Activated T-cell treated with anti-CD3 and anti-CD28 coated beads, Interleukin-2, amount 50 U/mL, for 24 hours (primary cell): Measurements from ENCODE around the gene WDR35.

Experiments used
- DNase-seq: peaks from one replicate; pipeline ENCODE4 v3.0.0-alpha.2; 2020
- H3K27ac Mint-ChIP-seq: 2 replicates; pipeline ENCODE4 v1.8.0; 2020; ENCODE audit warnings: mild to moderate bottlenecking, mixed read lengths
- H3K27me3 Mint-ChIP-seq: 2 replicates; pipeline ENCODE4 v1.8.0; 2020; ENCODE audit warnings: mixed read lengths
- H3K36me3 Mint-ChIP-seq: 2 replicates; pipeline ENCODE4 v1.8.0; 2020; ENCODE audit warnings: low read depth, mixed read lengths
- H3K4me1 Mint-ChIP-seq: 2 replicates; pipeline ENCODE4 v1.8.0; 2020; ENCODE audit warnings: low read depth, mixed read lengths
- H3K4me3 Mint-ChIP-seq: 2 replicates; pipeline ENCODE4 v1.8.0; 2020; ENCODE audit warnings: mild to moderate bottlenecking, moderate library complexity, mixed read lengths
- H3K9me3 Mint-ChIP-seq: 2 replicates; pipeline ENCODE4 v1.8.0; 2020; ENCODE audit warnings: mixed read lengths

The WDR35 gene

GRCh38 chr2:19988600-19988999, 1.3 kb downstream of the WDR35 start:
- H3K27me3 Mint-ChIP-seq = peaks cover 18% of the 10 kb centered on the region
- DNase-seq = no peak
- no peaks in the 10 kb centered on the region for H3K9me3 Mint-ChIP-seq
- peaks cover 40% of the 10 kb centered on the region for H3K36me3 Mint-ChIP-seq
- H3K4me3 Mint-ChIP-seq = peak overlapping the region; percentile 93
- H3K4me1 Mint-ChIP-seq = peaks cover 33% of the 10 kb centered on the region
- no peak overlapping the region for H3K27ac Mint-ChIP-seq

DNA sequence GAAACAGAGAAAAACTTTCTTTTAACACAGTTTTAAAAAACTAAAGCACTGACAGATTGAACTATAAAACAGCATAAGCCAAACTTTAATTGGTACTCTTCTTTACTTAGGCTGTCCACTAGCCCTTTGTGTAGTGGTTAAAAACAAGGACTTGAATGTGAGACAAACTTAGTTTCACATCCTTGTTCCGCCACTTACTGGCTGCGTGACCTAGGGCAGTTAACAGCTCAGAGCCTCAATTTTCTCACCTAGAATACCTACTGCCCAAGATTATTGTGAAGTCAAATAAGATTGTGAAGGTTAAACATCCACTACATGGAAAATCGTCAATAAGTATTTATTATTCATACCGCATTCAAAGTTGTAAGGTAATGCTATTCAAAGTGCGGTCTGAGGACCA, 2.0 kb downstream of the WDR35 start:
- no peaks in the 10 kb centered on the region for H3K9me3 Mint-ChIP-seq

GRCh38 chr2:19982268-19982667, 7.6 kb downstream of the WDR35 start:
- peaks cover 11% of the 10 kb centered on the region for H3K4me1 Mint-ChIP-seq
- H3K9me3 Mint-ChIP-seq = no peaks in the 10 kb centered on the region
- no peak overlapping the region for H3K4me3 Mint-ChIP-seq
- no peaks in the 10 kb centered on the region for H3K27me3 Mint-ChIP-seq
- H3K36me3 Mint-ChIP-seq = peaks cover 61% of the 10 kb centered on the region
- no peak for DNase-seq
- no peak overlapping the region for H3K27ac Mint-ChIP-seq

More for the DNA sequence above, 2.0 kb downstream of the WDR35 start:
- H3K4me1 Mint-ChIP-seq = peaks cover 35% of the 10 kb centered on the region
- no peak for DNase-seq
- no peak overlapping the region for H3K27ac Mint-ChIP-seq
- peaks cover 42% of the 10 kb centered on the region for H3K36me3 Mint-ChIP-seq
- no peak overlapping the region for H3K4me3 Mint-ChIP-seq
- H3K27me3 Mint-ChIP-seq = peaks cover 11% of the 10 kb centered on the region

DNA sequence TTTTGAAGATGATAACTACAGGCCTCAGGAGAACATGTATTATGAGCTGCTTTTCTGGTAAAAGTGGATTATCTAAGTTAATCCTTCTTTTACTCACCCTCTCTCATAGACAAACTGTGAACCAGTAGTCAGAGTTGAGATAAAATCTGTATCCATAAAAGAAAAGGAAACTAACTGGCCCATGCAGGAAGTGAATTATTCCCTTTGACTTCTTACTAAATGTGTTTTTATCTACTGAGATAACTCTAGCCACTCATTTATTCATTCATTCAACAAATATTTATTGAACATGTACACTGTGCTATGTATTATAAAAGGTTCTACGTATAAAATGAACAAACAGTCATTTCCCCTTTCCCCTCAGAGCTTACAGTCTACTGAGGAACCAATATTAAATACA, 10.0 kb downstream of the WDR35 start:
- no peak for DNase-seq
- Mint-ChIP-seq H3K9me3 (no peaks in the 10 kb centered on the region), H3K27me3 (no peaks in the 10 kb centered on the region), H3K36me3 (peaks cover 46% of the 10 kb centered on the region), H3K4me3 (no peak overlapping the region), H3K27ac (no peak overlapping the region), H3K4me1 (peaks cover 9% of the 10 kb centered on the region)

DNA sequence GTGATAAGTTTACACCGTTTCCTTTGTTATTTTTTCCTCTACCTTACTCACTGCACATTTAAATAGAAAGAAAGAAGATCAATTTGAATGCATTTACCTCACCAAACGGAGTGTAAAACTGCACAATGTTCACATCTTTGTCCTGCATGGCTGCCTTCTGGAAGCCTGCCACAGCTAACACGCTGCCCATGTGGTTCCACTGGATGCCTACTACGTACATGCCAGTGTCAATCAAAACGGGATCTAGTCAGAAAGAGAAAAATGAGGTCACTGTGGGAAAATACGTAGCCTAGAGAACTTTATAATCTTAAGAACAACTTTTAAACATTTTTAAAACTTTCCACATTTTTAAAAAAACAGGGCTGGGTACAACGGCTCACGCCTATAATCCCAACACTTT, 16.4 kb downstream of the WDR35 start:
- DNase-seq = no peak
- Mint-ChIP-seq H3K27ac (no peak overlapping the region), H3K9me3 (no peaks in the 10 kb centered on the region)

GRCh38 chr2:19971691-19972090, 18.2 kb downstream of the WDR35 start:
- H3K27ac Mint-ChIP-seq = no peak overlapping the region
- no peak overlapping the region for H3K4me3 Mint-ChIP-seq
- peaks cover 47% of the 10 kb centered on the region for H3K36me3 Mint-ChIP-seq
- no peaks in the 10 kb centered on the region for H3K9me3 Mint-ChIP-seq
- DNase-seq = no peak
- no peaks in the 10 kb centered on the region for H3K27me3 Mint-ChIP-seq
- peaks cover 11% of the 10 kb centered on the region for H3K4me1 Mint-ChIP-seq

More for the DNA sequence above, 16.4 kb downstream of the WDR35 start:
- H3K27me3 Mint-ChIP-seq = no peaks in the 10 kb centered on the region
- H3K4me3 Mint-ChIP-seq = no peak overlapping the region
- peaks cover 39% of the 10 kb centered on the region for H3K36me3 Mint-ChIP-seq
- peaks cover 11% of the 10 kb centered on the region for H3K4me1 Mint-ChIP-seq

DNA sequence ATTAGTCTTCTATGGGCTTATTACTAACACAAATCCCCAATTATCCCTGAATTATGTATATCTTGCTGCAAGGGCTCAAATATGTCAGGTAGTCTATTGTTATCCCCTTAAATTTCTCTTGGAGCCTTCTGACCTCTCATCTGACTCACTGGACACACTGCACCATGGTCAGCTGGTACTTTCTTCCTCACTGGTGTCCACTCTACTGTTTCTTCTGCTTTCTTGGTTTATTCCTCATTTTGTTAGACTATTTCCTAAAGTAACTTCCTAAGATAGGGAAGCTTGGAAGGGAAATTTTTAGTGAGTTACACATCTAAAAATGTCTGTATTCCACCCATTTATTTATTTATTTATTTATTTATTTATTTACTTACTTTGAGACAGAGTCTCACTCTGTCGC, 26.5 kb downstream of the WDR35 start:
- DNase-seq = no peak
- Mint-ChIP-seq H3K27me3 (no peaks in the 10 kb centered on the region), H3K4me1 (no peaks in the 10 kb centered on the region), H3K4me3 (no peak overlapping the region), H3K27ac (no peak overlapping the region), H3K36me3 (peaks cover 42% of the 10 kb centered on the region), H3K9me3 (no peaks in the 10 kb centered on the region)

DNA sequence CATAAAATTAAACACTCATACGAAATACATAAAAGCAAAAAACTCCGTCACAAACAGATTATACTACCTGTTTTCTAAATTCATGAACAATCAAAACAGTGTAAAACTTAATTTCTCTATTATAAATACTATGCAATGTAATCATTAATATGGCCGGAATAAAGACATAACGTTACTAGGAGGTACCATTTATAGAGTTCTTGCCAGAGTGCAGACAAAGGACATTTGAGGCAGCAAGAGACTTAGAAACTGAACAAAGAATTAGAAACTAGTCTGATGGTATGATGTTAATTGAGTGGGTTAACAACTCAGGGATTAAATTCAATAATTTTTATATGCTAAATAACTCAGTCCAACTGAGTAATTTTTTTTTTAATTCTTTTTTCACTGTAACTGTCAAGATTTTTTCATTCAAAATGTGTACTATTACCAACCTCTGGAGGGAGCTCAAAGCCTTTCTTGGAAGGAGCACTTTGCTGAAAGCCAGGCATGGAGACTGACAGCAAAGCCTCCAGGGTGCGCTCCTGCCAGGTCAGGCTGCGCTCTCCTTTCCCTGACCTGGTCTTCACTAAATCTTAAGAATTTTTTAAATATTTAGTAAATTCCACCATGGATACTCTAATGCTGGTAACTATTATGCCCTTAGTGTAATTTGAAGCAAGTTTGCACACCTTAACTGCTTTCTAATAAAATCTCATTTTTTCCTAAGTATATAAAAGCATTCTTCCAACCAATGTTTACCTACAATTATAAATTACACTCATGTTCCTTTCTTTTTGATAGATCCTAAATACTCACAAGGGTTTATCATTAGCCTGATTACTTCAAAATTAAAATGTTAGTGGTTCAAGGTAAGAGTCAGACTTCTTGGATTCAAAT, 34.1 kb downstream of the WDR35 start:
- Mint-ChIP-seq H3K9me3 (no peaks in the 10 kb centered on the region), H3K4me1 (no peaks in the 10 kb centered on the region), H3K27ac (no peak overlapping the region), H3K4me3 (no peak overlapping the region), H3K36me3 (peaks cover 24% of the 10 kb centered on the region), H3K27me3 (no peaks in the 10 kb centered on the region)
- DNase-seq = peak; percentile 32

- Mint-ChIP-seq H3K27ac (no peak overlapping the region), H3K4me1 (no peaks in the 10 kb centered on the region), H3K36me3 (peaks cover 70% of the 10 kb centered on the region), H3K4me3 (no peak overlapping the region), H3K27me3 (no peaks in the 10 kb centered on the region), H3K9me3 (no peaks in the 10 kb centered on the region)
- no peak for DNase-seq
Observed at GRCh38 chr2:19949071-19949470, 40.8 kb downstream of the WDR35 start.

- no peak overlapping the region for H3K27ac Mint-ChIP-seq
- no peaks in the 10 kb centered on the region for H3K9me3 Mint-ChIP-seq
- peaks cover 67% of the 10 kb centered on the region for H3K36me3 Mint-ChIP-seq
- no peaks in the 10 kb centered on the region for H3K4me1 Mint-ChIP-seq
- DNase-seq = no peak
- H3K27me3 Mint-ChIP-seq = no peaks in the 10 kb centered on the region
- no peak overlapping the region for H3K4me3 Mint-ChIP-seq
Observed at GRCh38 chr2:19947184-19947940, 42.5 kb downstream of the WDR35 start.

- H3K9me3 Mint-ChIP-seq = no peaks in the 10 kb centered on the region
- H3K27me3 Mint-ChIP-seq = no peaks in the 10 kb centered on the region
- H3K27ac Mint-ChIP-seq = no peak overlapping the region
- DNase-seq = no peak
- no peaks in the 10 kb centered on the region for H3K4me1 Mint-ChIP-seq
- H3K36me3 Mint-ChIP-seq = peaks cover 66% of the 10 kb centered on the region
- no peak overlapping the region for H3K4me3 Mint-ChIP-seq
Observed at GRCh38 chr2:19944205-19944845, 45.6 kb downstream of the WDR35 start.

DNA sequence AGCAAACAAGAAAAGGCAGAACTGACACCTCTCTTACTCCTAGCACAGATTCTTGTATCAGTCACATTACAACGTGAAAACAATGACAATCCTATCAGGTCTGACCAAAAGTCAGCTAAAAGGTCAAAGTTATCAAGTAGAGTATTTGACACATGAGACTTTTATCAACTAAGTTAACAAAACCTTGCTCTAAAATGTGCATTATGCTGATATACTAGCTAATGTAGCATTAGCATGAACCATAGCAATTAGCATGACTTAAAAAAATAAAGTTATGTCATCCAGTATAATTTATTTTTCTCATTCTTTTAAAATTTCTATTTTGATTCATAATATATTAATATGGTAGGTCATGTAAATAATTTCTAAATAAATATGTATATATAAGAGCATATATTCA, 46.7 kb downstream of the WDR35 start:
- H3K27ac Mint-ChIP-seq = no peak overlapping the region
- peaks cover 64% of the 10 kb centered on the region for H3K36me3 Mint-ChIP-seq
- no peak for DNase-seq
- no peaks in the 10 kb centered on the region for H3K4me1 Mint-ChIP-seq
- no peaks in the 10 kb centered on the region for H3K27me3 Mint-ChIP-seq
- H3K9me3 Mint-ChIP-seq = no peaks in the 10 kb centered on the region
- H3K4me3 Mint-ChIP-seq = no peak overlapping the region

DNA sequence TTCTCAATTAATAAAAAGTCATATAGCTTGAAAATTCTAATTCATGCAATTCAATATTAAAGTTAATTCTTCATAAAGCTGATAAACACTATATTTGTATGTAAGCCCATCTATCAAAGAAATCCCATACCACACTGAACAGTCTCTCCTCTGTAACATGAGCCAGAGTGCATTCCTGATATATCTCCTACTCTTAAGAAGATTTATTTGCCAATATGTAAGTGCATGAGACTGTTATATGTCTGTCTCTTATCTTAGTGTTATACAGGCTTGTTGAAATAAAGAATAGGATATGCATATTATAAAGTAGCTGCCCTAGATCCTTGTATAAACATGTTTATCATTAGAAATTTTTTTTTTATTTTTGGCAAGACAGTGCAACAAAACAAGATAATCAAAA, 47.7 kb downstream of the WDR35 start:
- Mint-ChIP-seq H3K9me3 (no peaks in the 10 kb centered on the region), H3K27me3 (no peaks in the 10 kb centered on the region), H3K36me3 (peaks cover 68% of the 10 kb centered on the region), H3K4me3 (no peak overlapping the region), H3K27ac (no peak overlapping the region), H3K4me1 (no peaks in the 10 kb centered on the region)
- no peak for DNase-seq

DNA sequence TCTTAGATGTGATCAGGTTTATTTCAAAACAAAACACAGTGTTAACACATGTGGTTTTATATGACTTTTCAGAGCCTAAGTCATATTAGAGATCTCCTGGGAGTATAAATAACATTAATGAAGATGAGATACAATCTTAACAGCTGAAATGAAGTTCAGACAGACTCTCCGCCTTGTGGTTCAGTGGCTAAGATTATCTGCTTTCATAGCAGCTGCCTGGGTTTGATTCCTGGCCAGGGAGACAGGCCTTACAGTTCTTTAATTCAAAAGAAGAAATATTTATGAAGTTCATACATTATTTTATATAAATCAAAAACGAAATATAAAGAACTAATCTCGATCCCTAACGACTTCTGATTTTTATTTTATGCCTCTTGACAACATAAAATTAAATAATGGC, 52.9 kb downstream of the WDR35 start:
- Mint-ChIP-seq H3K27ac (no peak overlapping the region), H3K27me3 (no peaks in the 10 kb centered on the region), H3K4me3 (no peak overlapping the region), H3K9me3 (no peaks in the 10 kb centered on the region), H3K36me3 (peaks cover 71% of the 10 kb centered on the region), H3K4me1 (no peaks in the 10 kb centered on the region)
- DNase-seq = no peak

GRCh38 chr2:19936203-19936602, 53.7 kb downstream of the WDR35 start:
- peaks cover 74% of the 10 kb centered on the region for H3K36me3 Mint-ChIP-seq
- H3K27ac Mint-ChIP-seq = no peak overlapping the region
- DNase-seq = no peak
- H3K27me3 Mint-ChIP-seq = no peaks in the 10 kb centered on the region
- H3K4me3 Mint-ChIP-seq = no peak overlapping the region
- H3K4me1 Mint-ChIP-seq = no peaks in the 10 kb centered on the region
- no peaks in the 10 kb centered on the region for H3K9me3 Mint-ChIP-seq
